Measurements from ENCODE around the gene DACH1.

DACH1 gene

GRCh38 chr13:71771144-71771543 is 95.9 kb downstream of the DACH1 start (continued):
- no peak for TF ChIP-seq ZNF514 (tag by site-specific recombination; IDR thresholded peaks at IDR 0.05)
- TF ChIP-seq GLIS2 (tag by site-specific recombination; IDR thresholded peaks at IDR 0.05) = no peak
- TF ChIP-seq ZNF792 (tag by site-specific recombination; IDR thresholded peaks at IDR 0.05) = no peak
- TF ChIP-seq ZNF138 (tag by site-specific recombination; IDR thresholded peaks at IDR 0.05; ENCODE audit: borderline replicate concordance) = no peak
- TF ChIP-seq ZNF791 (tag by site-specific recombination; IDR thresholded peaks at IDR 0.05) = 0 out of 2 replicates have a peak, but pooled peaks have one; percentile 60
- TF ChIP-seq WT1 (tag by site-specific recombination; IDR thresholded peaks at IDR 0.05) = no peak
- no peak for TF ChIP-seq SP7 (tag by site-specific recombination; IDR thresholded peaks at IDR 0.05)
- no peak for TF ChIP-seq ZNF423 (tag by site-specific recombination; IDR thresholded peaks at IDR 0.05)
- no peak for TF ChIP-seq ZNF148 (tag by site-specific recombination; IDR thresholded peaks at IDR 0.05; ENCODE audit: borderline replicate concordance)
- no peak for TF ChIP-seq ZSCAN30 (tag by site-specific recombination; IDR thresholded peaks at IDR 0.05)
- TF ChIP-seq ZBTB8A (tag by site-specific recombination; IDR thresholded peaks at IDR 0.05) = peak; percentile 61
- no peak for TF ChIP-seq ZNF10 (tag by site-specific recombination; IDR thresholded peaks at IDR 0.05)
- TF ChIP-seq ZBTB11 (tag by site-specific recombination; conservative IDR thresholded peaks at IDR 0.05; ENCODE audit: low read depth) = peak; percentile 77
- TF ChIP-seq ZNF645 (tag by site-specific recombination; IDR thresholded peaks at IDR 0.05) = no peak
- TF ChIP-seq FEZF1 (tag by site-specific recombination; IDR thresholded peaks at IDR 0.05) = peak; percentile 7; the same call in 1 of the 2 replicates
- peak; percentile 80 for TF ChIP-seq ZNF558 (tag by site-specific recombination; IDR thresholded peaks at IDR 0.05)
- no peak; the same call in 1 of the 2 replicates for TF ChIP-seq MZF1 (tag by site-specific recombination; IDR thresholded peaks at IDR 0.05; ENCODE audit: borderline replicate concordance)
- TF ChIP-seq ZNF677 (tag by site-specific recombination; IDR thresholded peaks at IDR 0.05) = no peak
- no peak for TF ChIP-seq ZNF610 (tag by site-specific recombination; IDR thresholded peaks at IDR 0.05; ENCODE audit: borderline replicate concordance)
- no peak for TF ChIP-seq ZNF600 (tag by site-specific recombination; IDR thresholded peaks at IDR 0.05)
- TF ChIP-seq ZNF596 (tag by site-specific recombination; IDR thresholded peaks at IDR 0.05) = no peak
- TF ChIP-seq, protein P1, sequence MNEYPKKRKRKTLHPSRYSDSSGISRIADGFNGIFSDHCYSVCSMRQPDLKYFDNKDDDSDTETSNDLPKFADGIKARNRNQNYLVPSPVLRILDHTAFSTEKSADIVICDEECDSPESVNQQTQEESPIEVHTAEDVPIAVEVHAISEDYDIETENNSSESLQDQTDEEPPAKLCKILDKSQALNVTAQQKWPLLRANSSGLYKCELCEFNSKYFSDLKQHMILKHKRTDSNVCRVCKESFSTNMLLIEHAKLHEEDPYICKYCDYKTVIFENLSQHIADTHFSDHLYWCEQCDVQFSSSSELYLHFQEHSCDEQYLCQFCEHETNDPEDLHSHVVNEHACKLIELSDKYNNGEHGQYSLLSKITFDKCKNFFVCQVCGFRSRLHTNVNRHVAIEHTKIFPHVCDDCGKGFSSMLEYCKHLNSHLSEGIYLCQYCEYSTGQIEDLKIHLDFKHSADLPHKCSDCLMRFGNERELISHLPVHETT (tag by site-specific recombination; IDR thresholded peaks at IDR 0.05) = peak; percentile 39; the same call in 1 of the 2 replicates
- TF ChIP-seq ZNF433 (tag by site-specific recombination; IDR thresholded peaks at IDR 0.05; ENCODE audit: low read depth) = peak; percentile 66
- TF ChIP-seq, protein P2, sequence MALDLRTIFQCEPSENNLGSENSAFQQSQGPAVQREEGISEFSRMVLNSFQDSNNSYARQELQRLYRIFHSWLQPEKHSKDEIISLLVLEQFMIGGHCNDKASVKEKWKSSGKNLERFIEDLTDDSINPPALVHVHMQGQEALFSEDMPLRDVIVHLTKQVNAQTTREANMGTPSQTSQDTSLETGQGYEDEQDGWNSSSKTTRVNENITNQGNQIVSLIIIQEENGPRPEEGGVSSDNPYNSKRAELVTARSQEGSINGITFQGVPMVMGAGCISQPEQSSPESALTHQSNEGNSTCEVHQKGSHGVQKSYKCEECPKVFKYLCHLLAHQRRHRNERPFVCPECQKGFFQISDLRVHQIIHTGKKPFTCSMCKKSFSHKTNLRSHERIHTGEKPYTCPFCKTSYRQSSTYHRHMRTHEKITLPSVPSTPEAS (tag by site-specific recombination; IDR thresholded peaks at IDR 0.05) = no peak
- TF ChIP-seq ZNF473 (tag by site-specific recombination; IDR thresholded peaks at IDR 0.05) = no peak
- TF ChIP-seq, protein P3, sequence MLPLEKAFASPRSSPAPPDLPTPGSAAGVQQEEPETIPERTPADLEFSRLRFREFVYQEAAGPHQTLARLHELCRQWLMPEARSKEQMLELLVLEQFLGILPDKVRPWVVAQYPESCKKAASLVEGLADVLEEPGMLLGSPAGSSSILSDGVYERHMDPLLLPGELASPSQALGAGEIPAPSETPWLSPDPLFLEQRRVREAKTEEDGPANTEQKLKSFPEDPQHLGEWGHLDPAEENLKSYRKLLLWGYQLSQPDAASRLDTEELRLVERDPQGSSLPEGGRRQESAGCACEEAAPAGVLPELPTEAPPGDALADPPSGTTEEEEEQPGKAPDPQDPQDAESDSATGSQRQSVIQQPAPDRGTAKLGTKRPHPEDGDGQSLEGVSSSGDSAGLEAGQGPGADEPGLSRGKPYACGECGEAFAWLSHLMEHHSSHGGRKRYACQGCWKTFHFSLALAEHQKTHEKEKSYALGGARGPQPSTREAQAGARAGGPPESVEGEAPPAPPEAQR (tag by site-specific recombination; IDR thresholded peaks at IDR 0.05) = no peak
- TF ChIP-seq ZNF391 (tag by site-specific recombination; IDR thresholded peaks at IDR 0.05; ENCODE audit: borderline replicate concordance, low read depth) = no peak
- no peak for TF ChIP-seq ZNF670 (tag by site-specific recombination; IDR thresholded peaks at IDR 0.05; ENCODE audit: low read depth)
- TF ChIP-seq ZNF544 (tag by site-specific recombination; IDR thresholded peaks at IDR 0.05) = no peak
- no peak for TF ChIP-seq ZNF184 (tag by site-specific recombination; IDR thresholded peaks at IDR 0.05)
- no peak for TF ChIP-seq ZBTB48 (tag by site-specific recombination; IDR thresholded peaks at IDR 0.05)
- 0 out of 2 replicates have a peak, but pooled peaks have one; percentile 11 for TF ChIP-seq ZNF121 (tag by site-specific recombination; IDR thresholded peaks at IDR 0.05)
